Measurements from ENCODE around the gene FERMT3.

- TF ChIP-seq BHLHE40 (IDR thresholded peaks at IDR 0.05; ENCODE audit: borderline replicate concordance) (no peak), ZNF384 (IDR thresholded peaks at IDR 0.05) (no peak), FOXM1 (IDR thresholded peaks at IDR 0.05; ENCODE audit: borderline replicate concordance) (no peak), L3MBTL2 (conservative IDR thresholded peaks at IDR 0.05) (no peak), TARDBP (IDR thresholded peaks at IDR 0.05) (no peak), SP1 (IDR thresholded peaks at IDR 0.05) (no peak), ELF4 (IDR thresholded peaks at IDR 0.05) (no peak), HDGF (IDR thresholded peaks at IDR 0.05; ENCODE audit: borderline replicate concordance) (no peak), NFRKB (IDR thresholded peaks at IDR 0.05) (no peak), FOXA1 (IDR thresholded peaks at IDR 0.05) (no peak), PKNOX1 (IDR thresholded peaks at IDR 0.05) (no peak), SUZ12 (IDR thresholded peaks at IDR 0.05) (no peak), LEF1 (IDR thresholded peaks at IDR 0.05; ENCODE audit: borderline replicate concordance) (no peak)
Observed at GRCh38 chr11:64164392-64165312, 41.9 kb upstream of the FERMT3 start.
